Retinal pigment epithelial cell (primary cell): ENCODE measurements around the gene CXXC5.
A peak's percentile ranks its signal among the peaks of the same experiment; 100 is the strongest.

ENCODE experiments used
- DNase-seq: peaks from one replicate; pipeline ENCODE4 v3.0.0-alpha.2; 2010; ENCODE audit warnings: low read depth
- H3K4me3 ChIP-seq: 2 replicates; pipeline ENCODE4 v1.5.1; 2011; ENCODE audit warnings: mild to moderate bottlenecking, low read length, control low read depth, moderate library complexity
- CTCF ChIP-seq: conservative IDR thresholded peaks from 2 replicates; pipeline ENCODE4 v1.5.1; 2011; ENCODE audit warnings: low read depth, low read length, control low read depth, inconsistent platforms

Gene CXXC5

GRCh38 chr5:139645430-139645871, 2.7 kb upstream of the CXXC5 start:
- TF ChIP-seq CTCF, result no peak
- no peak overlapping the region for H3K4me3 ChIP-seq
- DNase-seq, result no peak

- TF ChIP-seq CTCF, result no peak
- no peak overlapping the region for H3K4me3 ChIP-seq
- no peak for DNase-seq
Observed at GRCh38 chr5:139646111-139646510, 2.0 kb upstream of the CXXC5 start.

- no peak for TF ChIP-seq CTCF
- H3K4me3 ChIP-seq, result peak overlapping the region; percentile 88
- DNase-seq, result no peak
Observed at GRCh38 chr5:139646912-139647505, 1.1 kb upstream of the CXXC5 start.

GRCh38 chr5:139647506-139648204, 494 bp upstream of the CXXC5 start:
- TF ChIP-seq CTCF, result no peak
- H3K4me3 ChIP-seq, result peak overlapping the region; percentile 88

GRCh38 chr5:139649082-139649991, 1.2 kb downstream of the CXXC5 start:
- no peak for DNase-seq
- peak overlapping the region; percentile 88 for H3K4me3 ChIP-seq
- TF ChIP-seq CTCF, result no peak

More at GRCh38 chr5:139647506-139648204, 494 bp upstream of the CXXC5 start:
- no peak for DNase-seq

- no peak for DNase-seq
- TF ChIP-seq CTCF, result peak; percentile 35
- peak overlapping the region; percentile 88 for H3K4me3 ChIP-seq
Observed at GRCh38 chr5:139650031-139650688, 2.0 kb downstream of the CXXC5 start.
